Erythroblast (primary cell): ENCODE data around the gene SCARB1.

Experiments used
- GATA1 ChIP-seq: IDR thresholded peaks from 2 replicates; pipeline ENCODE4 v1.6.1; 2011; ENCODE audit warnings: low read depth, mild to moderate bottlenecking, control low read depth, low read length, moderate library complexity
- POLR2A ChIP-seq: IDR thresholded peaks from 2 replicates; pipeline ENCODE4 v1.6.1; 2011; ENCODE audit warnings: mild to moderate bottlenecking, low read length

- no peak for TF ChIP-seq POLR2A
- TF ChIP-seq GATA1 = no peak
These were observed 9.7 kb downstream of the SCARB1 start for GRCh38 chr12:124853781-124854636.
